Stimulated activated CD8-positive, alpha-beta memory T cell treated with anti-CD3 and anti-CD28 coated beads, Interleukin-12 subunit alpha, Interleukin-12 subunit beta, amount 100 ng/mL, for 4 hours (primary cell): ENCODE measurements around the gene MALRD1.
"Not testable (repeated sequence)": the region's sequence is repeated elsewhere in the genome, so short reads cannot be mapped to it uniquely, and the experiment has no call there.

Experiments used
- DNase-seq: peaks from one replicate; pipeline ENCODE4 v3.0.0-alpha.2; 2020; ENCODE audit warnings: low read depth

The MALRD1 gene

GRCh38 chr10:19713800-19714525 lies 665.4 kb downstream of the MALRD1 start:
- DNase-seq, result no peak

GRCh38 chr10:19719284-19719683 lies 670.7 kb downstream of the MALRD1 start:
- no peak for DNase-seq

- DNase-seq, result no peak
Observed at GRCh38 chr10:19724287-19724686, 675.7 kb downstream of the MALRD1 start.

- no peak for DNase-seq
Observed at GRCh38 chr10:19728376-19728775, 679.8 kb downstream of the MALRD1 start.

GRCh38 chr10:19728964-19729363 lies 680.4 kb downstream of the MALRD1 start:
- DNase-seq, result no peak

GRCh38 chr10:19730167-19730906 lies 681.7 kb downstream of the MALRD1 start:
- DNase-seq, result no peak

- no peak for DNase-seq
Observed at GRCh38 chr10:19730907-19731217, 682.3 kb downstream of the MALRD1 start.

GRCh38 chr10:19731560-19731959 lies 683.0 kb downstream of the MALRD1 start:
- no peak for DNase-seq

GRCh38 chr10:19738440-19738839 lies 689.8 kb downstream of the MALRD1 start:
- no peak for DNase-seq

GRCh38 chr10:19739232-19739631 lies 690.6 kb downstream of the MALRD1 start:
- DNase-seq, result not testable (repeated sequence)

- not testable (repeated sequence) for DNase-seq
Observed at GRCh38 chr10:19742144-19742543, 693.5 kb downstream of the MALRD1 start.

GRCh38 chr10:19745672-19746071 lies 697.1 kb downstream of the MALRD1 start:
- no peak for DNase-seq

- no peak for DNase-seq
Observed at GRCh38 chr10:19749185-19749729, 700.7 kb downstream of the MALRD1 start.

- DNase-seq, result no peak
Observed at GRCh38 chr10:19750972-19751371, 702.4 kb downstream of the MALRD1 start.

GRCh38 chr10:19756919-19757318 lies 708.3 kb downstream of the MALRD1 start:
- DNase-seq, result no peak

- DNase-seq, result no peak
Observed at GRCh38 chr10:19762026-19762425, 713.4 kb downstream of the MALRD1 start.

- no peak for DNase-seq
Observed at GRCh38 chr10:19764111-19764510, 715.5 kb downstream of the MALRD1 start.

GRCh38 chr10:19767876-19768275 lies 719.3 kb downstream of the MALRD1 start:
- no peak for DNase-seq

GRCh38 chr10:19769826-19770225 lies 721.2 kb downstream of the MALRD1 start:
- not testable (repeated sequence) for DNase-seq

- DNase-seq, result no peak
Observed at GRCh38 chr10:19772972-19773371, 724.4 kb downstream of the MALRD1 start.

- no peak for DNase-seq
Observed at GRCh38 chr10:19775296-19775695, 726.7 kb downstream of the MALRD1 start.

- DNase-seq, result no peak
Observed at GRCh38 chr10:19777806-19778205, 729.2 kb downstream of the MALRD1 start.

GRCh38 chr10:19778996-19779395 lies 730.4 kb downstream of the MALRD1 start:
- DNase-seq, result no peak
